ENCODE results near the gene PAX7.

- TF ChIP-seq CTCF (IDR thresholded peaks at IDR 0.05), result no peak
- no peak for TF ChIP-seq POLR2A (IDR thresholded peaks at IDR 0.05)
These were observed 6.2 kb downstream of the PAX7 start for GRCh38 chr1:18636596-18637508.
